ENCODE measurements around the gene ARL2BP. TPM values are rescaled to one million over a fixed set of nuclear protein-coding genes. Genes with fewer than 3 reads are reported as not detected.

ARL2BP gene
- polyA plus RNA-seq, 1 donor (not counting 4 experiments of a cell fraction or from before 2014, with no cell fraction given) = 98.0 TPM

GRCh38 chr16:57285379-57285778, 40.3 kb downstream of the ARL2BP start:
- dilution Hi-C loops (cut with MboI; ENCODE audit: extremely low pct_ligation_motif_present, low sequenced_read_pairs) = no loop called here
- Histone ChIP-seq H2AFZ (ENCODE audit: control insufficient read depth, low read length) (no peak overlapping the region), H3K36me3 (ENCODE audit: control insufficient read depth in 2 of 2, extremely low read depth in 1 of 2, insufficient read depth in 2 of 2, low read length in 2 of 2) (no peaks in the 10 kb centered on the region), H3K4me2 (ENCODE audit: control insufficient read depth, extremely low read depth, insufficient read depth, low read depth, low read length) (no peak overlapping the region), H3K79me2 (ENCODE audit: control insufficient read depth, insufficient read depth, low read length) (no peaks in the 10 kb centered on the region), H3K27me3 (ENCODE audit: control insufficient read depth, extremely low read depth, insufficient read depth, low read length) (peaks cover 10% of the 10 kb centered on the region), H3K9me3 (ENCODE audit: control insufficient read depth, low read depth, low read length) (no peaks in the 10 kb centered on the region), H3K4me1 (ENCODE audit: control insufficient read depth, extremely low read depth, insufficient read depth, low read length) (peaks cover 7% of the 10 kb centered on the region), H3K4me3 (ENCODE audit: control insufficient read depth in 2 of 3, extremely low read depth in 1 of 3, insufficient read depth in 2 of 3, low read depth in 1 of 3, low read length in 3 of 3) (no peak overlapping the region), H3K9ac (ENCODE audit: control insufficient read depth, extremely low read depth, insufficient read depth, low read length) (no peak overlapping the region), H4K20me1 (ENCODE audit: control insufficient read depth, extremely low read depth, insufficient read depth, low read length) (no peaks in the 10 kb centered on the region), H3K9me1 (ENCODE audit: control insufficient read depth, extremely low read depth, insufficient read depth, low read length) (no peaks in the 10 kb centered on the region), H3K27ac (ENCODE audit: control insufficient read depth, insufficient read depth, low read length) (no peak overlapping the region)
- DNase-seq (ENCODE audit: low read depth, low spot score) (no peak), FAIRE-seq (no peak)
- TF ChIP-seq EZH2 (IDR thresholded peaks at IDR 0.05; ENCODE audit: low read length) (no peak), CTCF (optimal IDR thresholded peaks at IDR 0.05 in 1 of 3, IDR thresholded peaks at IDR 0.05 in 1 of 3, conservative IDR thresholded peaks at IDR 0.05 in 1 of 3; ENCODE audit: extremely low read depth in 1 of 3, insufficient read depth in 2 of 3, low read length in 3 of 3) (no peak)

- no peak overlapping the region for H3K9ac ChIP-seq (ENCODE audit: control insufficient read depth, extremely low read depth, insufficient read depth, low read length)
- H3K4me1 ChIP-seq (ENCODE audit: control insufficient read depth, extremely low read depth, insufficient read depth, low read length) = no peaks in the 10 kb centered on the region
- H3K4me2 ChIP-seq (ENCODE audit: control insufficient read depth, extremely low read depth, insufficient read depth, low read depth, low read length) = no peak overlapping the region
- no peak overlapping the region for H2AFZ ChIP-seq (ENCODE audit: control insufficient read depth, low read length)
- no peaks in the 10 kb centered on the region for H4K20me1 ChIP-seq (ENCODE audit: control insufficient read depth, extremely low read depth, insufficient read depth, low read length)
- H3K27ac ChIP-seq (ENCODE audit: control insufficient read depth, insufficient read depth, low read length) = no peak overlapping the region
- no peaks in the 10 kb centered on the region for H3K27me3 ChIP-seq (ENCODE audit: control insufficient read depth, extremely low read depth, insufficient read depth, low read length)
- dilution Hi-C loops (cut with MboI; ENCODE audit: extremely low pct_ligation_motif_present, low sequenced_read_pairs) = no loop called here
- H3K9me1 ChIP-seq (ENCODE audit: control insufficient read depth, extremely low read depth, insufficient read depth, low read length) = no peaks in the 10 kb centered on the region
- no peak overlapping the region for H3K4me3 ChIP-seq (ENCODE audit: control insufficient read depth in 2 of 3, extremely low read depth in 1 of 3, insufficient read depth in 2 of 3, low read depth in 1 of 3, low read length in 3 of 3)
- DNase-seq (ENCODE audit: low read depth, low spot score) (no peak), FAIRE-seq (no peak)
- H3K9me3 ChIP-seq (ENCODE audit: control insufficient read depth, low read depth, low read length) = no peaks in the 10 kb centered on the region
- H3K36me3 ChIP-seq (ENCODE audit: control insufficient read depth in 2 of 2, extremely low read depth in 1 of 2, insufficient read depth in 2 of 2, low read length in 2 of 2) = no peaks in the 10 kb centered on the region
- no peak for TF ChIP-seq EZH2 (IDR thresholded peaks at IDR 0.05; ENCODE audit: low read length)
- no peak for TF ChIP-seq CTCF (optimal IDR thresholded peaks at IDR 0.05 in 1 of 3, IDR thresholded peaks at IDR 0.05 in 1 of 3, conservative IDR thresholded peaks at IDR 0.05 in 1 of 3; ENCODE audit: extremely low read depth in 1 of 3, insufficient read depth in 2 of 3, low read length in 3 of 3)
- H3K79me2 ChIP-seq (ENCODE audit: control insufficient read depth, insufficient read depth, low read length) = no peaks in the 10 kb centered on the region
Observed at GRCh38 chr16:57289391-57290257, 44.6 kb downstream of the ARL2BP start.

All from keratinocyte (primary cell).